HepG2 (cell line): ENCODE data around the gene TMEM269. TPM values are rescaled to one million over a fixed set of nuclear protein-coding genes. Genes with fewer than 3 reads are reported as not detected.

Source experiments
- ARID4A ChIP-seq: sonication (generic); formaldehyde crosslinking; IDR thresholded peaks from 2 replicates; pipeline ENCODE4 v1.5.0; 2020; ENCODE audit warnings: mild to moderate bottlenecking, missing genetic modification reagents, borderline replicate concordance
- FIP1L1 ChIP-seq: fragments of 200-400 bp; formaldehyde crosslinking; IDR thresholded peaks from 2 replicates; pipeline ENCODE4 v1.6.1; 2018; ENCODE audit warnings: low read depth, mild to moderate bottlenecking, low read length, moderate library complexity, borderline replicate concordance; ENCODE audit not compliant: insufficient read depth
- GZF1 ChIP-seq: sonication (generic); formaldehyde crosslinking; IDR thresholded peaks from 2 replicates; pipeline ENCODE4 v1.5.1; 2020; ENCODE audit warnings: mild to moderate bottlenecking, missing genetic modification reagents
- HINFP ChIP-seq: sonication (generic); formaldehyde crosslinking; IDR thresholded peaks from 2 replicates; pipeline ENCODE4 v1.4.0; 2020; ENCODE audit warnings: low read depth, mild to moderate bottlenecking, missing genetic modification reagents
- HIVEP1 ChIP-seq: sonication (generic); formaldehyde crosslinking; IDR thresholded peaks from 2 replicates; pipeline ENCODE4 v1.4.0; 2020; ENCODE audit warnings: mild to moderate bottlenecking, missing genetic modification reagents
- HMGA1 ChIP-seq: sonication (generic); formaldehyde crosslinking; conservative IDR thresholded peaks from 2 replicates; pipeline ENCODE4 v1.4.0; 2020; ENCODE audit warnings: missing genetic modification reagents
- KLF15 ChIP-seq: sonication (generic); formaldehyde crosslinking; IDR thresholded peaks from 2 replicates; pipeline ENCODE4 v1.8.1; 2023; ENCODE audit warnings: borderline replicate concordance, mild to moderate bottlenecking, inconsistent platforms, missing genetic modification reagents, mixed read lengths
- MEIS1 ChIP-seq: sonication (generic); formaldehyde crosslinking; IDR thresholded peaks from 2 replicates; pipeline ENCODE4 v1.9.0; 2021; ENCODE audit warnings: mild to moderate bottlenecking, missing genetic modification reagents, moderate library complexity, borderline replicate concordance
- PCBP2 ChIP-seq: fragments of 200-400 bp; formaldehyde crosslinking; optimal IDR thresholded peaks from 2 replicates; pipeline ENCODE3; 2018; ENCODE audit warnings: low read length, low read depth; ENCODE audit not compliant: poor library complexity, severe bottlenecking
- RBM39 ChIP-seq: fragments of 200-400 bp; formaldehyde crosslinking; IDR thresholded peaks from one replicate; pipeline ENCODE4 v1.6.1; 2018; ENCODE audit warnings: antibody characterized with exemption, mild to moderate bottlenecking, low read depth, low read length; ENCODE audit not compliant: poor library complexity, severe bottlenecking
- RORA ChIP-seq: sonication (generic); formaldehyde crosslinking; IDR thresholded peaks from 2 replicates; pipeline ENCODE4 v1.5.0; 2020; ENCODE audit warnings: mild to moderate bottlenecking, missing genetic modification reagents, moderate library complexity
- SETDB1 ChIP-seq: sonication (generic); formaldehyde crosslinking; IDR thresholded peaks from 2 replicates; pipeline ENCODE4 v1.5.1; 2020; ENCODE audit warnings: missing genetic modification reagents, mild to moderate bottlenecking, borderline replicate concordance
- TBP ChIP-seq: sonication (generic); formaldehyde crosslinking; IDR thresholded peaks from 2 replicates; pipeline ENCODE4 v1.5.0; 2020; ENCODE audit warnings: missing genetic modification reagents
- TP53 ChIP-seq: sonication (generic); formaldehyde crosslinking; conservative IDR thresholded peaks from 2 replicates; pipeline ENCODE4 v1.4.0; 2020; ENCODE audit warnings: missing genetic modification reagents
- ZMYM4 ChIP-seq: sonication (generic); formaldehyde crosslinking; IDR thresholded peaks from 2 replicates; pipeline ENCODE4 v1.8.1; 2023; ENCODE audit warnings: mild to moderate bottlenecking, missing genetic modification reagents
- ZNF280D ChIP-seq: sonication (generic); formaldehyde crosslinking; IDR thresholded peaks from 2 replicates; pipeline ENCODE4 v1.5.1; 2020; ENCODE audit warnings: mild to moderate bottlenecking, missing genetic modification reagents
- ZNF350 ChIP-seq: sonication (generic); formaldehyde crosslinking; IDR thresholded peaks from 2 replicates; pipeline ENCODE4 v1.4.0; 2020; ENCODE audit warnings: mild to moderate bottlenecking, low read depth, missing genetic modification reagents, borderline replicate concordance
- ZNF672 ChIP-seq: sonication (generic); formaldehyde crosslinking; IDR thresholded peaks from 2 replicates; pipeline ENCODE4 v1.8.1; 2022; ENCODE audit warnings: missing genetic modification reagents
- ZNF720 ChIP-seq: sonication (generic); formaldehyde crosslinking; IDR thresholded peaks from 2 replicates; pipeline ENCODE4 v1.4.0; 2020; ENCODE audit warnings: missing genetic modification reagents
- polyA plus RNA-seq, 8 experiments: library from polyadenylated mRNA; depleted of rRNA in 3 of 8; stranded (reverse) in 7 of 8; unstranded in 1 of 8; fragments of >200 nt; fragmentation: Illumina TruSeq in 4 of 8; extraction: Trizol in 4 of 8; gene quantifications; 2 replicates each; pipeline versions ENCODE4 v1.2.1 to v1.2.3, GENCODE V29; 2011 to 2016; ENCODE audit warnings: low read depth in 4 of 8, missing spikeins in 1 of 8, mixed read lengths in 1 of 8; ENCODE audit not compliant: insufficient read depth in 1 of 8
- total RNA-seq, 5 experiments: library from RNA; depleted of rRNA; stranded (reverse); fragments of >200 nt; fragmentation: Illumina TruSeq; extraction: Trizol; gene quantifications; 2 replicates each; pipeline ENCODE4 v1.2.3, GENCODE V29; 2016; ENCODE audit warnings: low read depth in 1 of 5

Gene TMEM269
- total and polyA plus RNA-seq, 2 of the 13 experiments (the other 11 are each of a cell fraction or from before 2014, with no cell fraction given) = 0.15 to 0.21 TPM

- TF ChIP-seq HINFP (peak; percentile 46; the same call in 1 of the 2 replicates), SETDB1 (no peak), KLF15 (CRISPR knock-in tag) (no peak), GZF1 (peak; percentile 86), HMGA1 (CRISPR knock-in tag) (no peak), MEIS1 (CRISPR knock-in tag) (peak; percentile 91), FIP1L1 (no peak), ZNF672 (CRISPR knock-in tag) (no peak), TBP (0 out of 2 replicates have a peak, but pooled peaks have one; percentile 79), ARID4A (peak; percentile 93), TP53 (CRISPR knock-in tag) (no peak), ZNF350 (CRISPR knock-in tag) (peak; percentile 87; the same call in 1 of the 2 replicates), RORA (no peak), RBM39 (peak; percentile 39), ZMYM4 (peak; percentile 81), HIVEP1 (peak; percentile 85; the same call in 1 of the 2 replicates), PCBP2 (no peak), ZNF280D (no peak), ZNF720 (CRISPR knock-in tag) (no peak)
These were observed 17.9 kb upstream of the TMEM269 start, which contains the start of the genes C1orf50 and P3H1 (continued) for GRCh38 chr1:42766741-42767509.
